Activated CD4-positive, alpha-beta T cell treated with anti-CD3 and anti-CD28 coated beads, Interleukin-2, amount 10 ng/mL, durations not matched to agents 7 days and 5 days (primary cell): ENCODE results near the gene GSDMA. TPM values are rescaled to one million over a fixed set of nuclear protein-coding genes. Genes with fewer than 3 reads are reported as not detected.

Experiments
- CTCF ChIA-PET: fragments of 350-600 bp; sonication (Branson Sonifier 250); formaldehyde crosslinking; loops from one replicate; lab custom pipeline; 2021; ENCODE audit warnings: antibody characterized with exemption; lab: Charles Lee
- POLR2A ChIA-PET: fragments of 350-600 bp; sonication (Branson Sonifier 250); formaldehyde crosslinking; loops from one replicate; lab custom pipeline; 2021; ENCODE audit warnings: antibody characterized with exemption; lab: Charles Lee
- DNase-seq: peaks from one replicate; pipeline ENCODE4 v3.0.0-alpha.2; 2020
- H3K27ac Mint-ChIP-seq: one replicate; pipeline ENCODE4 v1.8.0; 2021; ENCODE audit warnings: mild to moderate bottlenecking, moderate library complexity, mixed read lengths
- H3K27me3 Mint-ChIP-seq: one replicate; pipeline ENCODE4 v1.8.0; 2021; ENCODE audit warnings: mixed read lengths
- H3K36me3 Mint-ChIP-seq: one replicate; pipeline ENCODE4 v1.8.0; 2021; ENCODE audit warnings: low read depth, mixed read lengths
- H3K4me1 Mint-ChIP-seq: one replicate; pipeline ENCODE4 v1.8.0; 2021; ENCODE audit warnings: mixed read lengths
- H3K4me3 Mint-ChIP-seq: one replicate; pipeline ENCODE4 v1.8.0; 2021; ENCODE audit warnings: mild to moderate bottlenecking, moderate library complexity, mixed read lengths
- H3K9me3 Mint-ChIP-seq: one replicate; pipeline ENCODE4 v1.8.0; 2021; ENCODE audit warnings: mixed read lengths
- total RNA-seq, 2 experiments: library from RNA; stranded (reverse); gene quantifications; one replicate each; pipeline ENCODE4 v1.2.3, GENCODE V29; 2021

The GSDMA gene
- total RNA-seq, 2 experiments from 2014 or later: 0.89 to 1.5 TPM

GRCh38 chr17:39972271-39972670 lies 9.5 kb downstream of the GSDMA start:
- DNase-seq: no peak
- ChIA-PET CTCF (interaction anchor here (1.1 to 1.6 kb wide), 2 partner anchors 14 to 350 kb away, joined by 3 to 4 read pairs; no protein-coding TSS in a partner anchor), POLR2A (no interaction called here)
- no peak overlapping the region for H3K27ac Mint-ChIP-seq
- no peaks in the 10 kb centered on the region for H3K4me1 Mint-ChIP-seq
- no peaks in the 10 kb centered on the region for H3K36me3 Mint-ChIP-seq
- H3K4me3 Mint-ChIP-seq: no peak overlapping the region
- no peaks in the 10 kb centered on the region for H3K9me3 Mint-ChIP-seq
- H3K27me3 Mint-ChIP-seq: peaks cover 34% of the 10 kb centered on the region

GRCh38 chr17:39973496-39973895 lies 10.7 kb downstream of the GSDMA start:
- POLR2A ChIA-PET: no interaction called here
- Mint-ChIP-seq H3K27me3 (peaks cover 36% of the 10 kb centered on the region), H3K9me3 (no peaks in the 10 kb centered on the region), H3K36me3 (no peaks in the 10 kb centered on the region), H3K4me3 (no peak overlapping the region), H3K27ac (no peak overlapping the region), H3K4me1 (no peaks in the 10 kb centered on the region)
- CTCF ChIA-PET: interaction anchor here (0.7 to 1.6 kb wide), 2 partner anchors 15 to 305 kb away, joined by 3 to 4 read pairs; partner anchors contain the start of gene PNMT
- DNase-seq: no peak

GRCh38 chr17:39974433-39974832 lies 11.6 kb downstream of the GSDMA start:
- no peak overlapping the region for H3K4me3 Mint-ChIP-seq
- peaks cover 4% of the 10 kb centered on the region for H3K4me1 Mint-ChIP-seq
- H3K27ac Mint-ChIP-seq: no peak overlapping the region
- POLR2A ChIA-PET: no interaction called here
- peaks cover 35% of the 10 kb centered on the region for H3K27me3 Mint-ChIP-seq
- DNase-seq: no peak
- no peaks in the 10 kb centered on the region for H3K36me3 Mint-ChIP-seq
- CTCF ChIA-PET: interaction anchor here (0.6 kb wide), 1 partner anchor 98 kb away, joined by 3 read pairs; no protein-coding TSS in a partner anchor
- H3K9me3 Mint-ChIP-seq: no peaks in the 10 kb centered on the region

GRCh38 chr17:39975801-39976200 lies 13.0 kb downstream of the GSDMA start:
- Mint-ChIP-seq H3K27ac (no peak overlapping the region), H3K4me1 (peaks cover 13% of the 10 kb centered on the region), H3K27me3 (peaks cover 26% of the 10 kb centered on the region), H3K9me3 (no peaks in the 10 kb centered on the region), H3K4me3 (no peak overlapping the region), H3K36me3 (no peaks in the 10 kb centered on the region)
- ChIA-PET CTCF (interaction anchor here (0.6 to 0.9 kb wide), 3 partner anchors 127 to 223 kb away, joined by 3 read pairs; no protein-coding TSS in a partner anchor), POLR2A (no interaction called here)
- DNase-seq: no peak

GRCh38 chr17:39979016-39979670 lies 16.3 kb downstream of the GSDMA start:
- peaks cover 33% of the 10 kb centered on the region for H3K4me1 Mint-ChIP-seq
- no peak overlapping the region for H3K4me3 Mint-ChIP-seq
- DNase-seq: no peak
- no peak overlapping the region for H3K27ac Mint-ChIP-seq
- ChIA-PET CTCF (interaction anchor here (0.6 to 3.9 kb wide), 10 partner anchors 10 to 383 kb away, joined by 3 to 35 read pairs (median 8); partner anchors contain the start of genes GSDMA and NR1D1), POLR2A (no interaction called here)
- H3K9me3 Mint-ChIP-seq: no peaks in the 10 kb centered on the region
- peaks cover 8% of the 10 kb centered on the region for H3K36me3 Mint-ChIP-seq
- peaks cover 13% of the 10 kb centered on the region for H3K27me3 Mint-ChIP-seq

- POLR2A ChIA-PET: interaction anchor here (0.6 to 1.0 kb wide), 3 partner anchors 89 to 1175 kb away, joined by 3 to 6 read pairs (median 4); no protein-coding TSS in a partner anchor
- Mint-ChIP-seq H3K4me3 (peak overlapping the region; percentile 94), H3K4me1 (peaks cover 37% of the 10 kb centered on the region), H3K27ac (peak overlapping the region; percentile 91), H3K36me3 (peaks cover 13% of the 10 kb centered on the region), H3K9me3 (no peaks in the 10 kb centered on the region), H3K27me3 (peaks cover 13% of the 10 kb centered on the region)
- CTCF ChIA-PET: interaction anchor here (0.6 to 3.9 kb wide), 20 partner anchors 10 to 382 kb away, joined by 3 to 35 read pairs (median 5); partner anchors contain the start of genes CDC6, GSDMA, MED24 and NR1D1
- peak; percentile 13 for DNase-seq
Observed at GRCh38 chr17:39979893-39980350, 17.1 kb downstream of the GSDMA start.

GRCh38 chr17:39980351-39981206 lies 17.8 kb downstream of the GSDMA start, which contains the start of gene PSMD3:
Gene PSMD3 (plus strand): TSS chr17:39980807. CDS start chr17:39980971, 164 bp downstream.
- POLR2A ChIA-PET: interaction anchor here (0.6 to 1.0 kb wide), 6 partner anchors 19 to 1175 kb away, joined by 3 to 6 read pairs (median 4); no protein-coding TSS in a partner anchor
- Mint-ChIP-seq H3K27ac (peak within 1 kb of the TSS; percentile 91), H3K36me3 (peaks cover 20% of the 10 kb centered on the region), H3K4me1 (peaks cover 37% of the 10 kb centered on the region), H3K27me3 (peaks cover 10% of the 10 kb centered on the region), H3K9me3 (no peaks in the 10 kb centered on the region), H3K4me3 (peak within 1 kb of the TSS; percentile 94)
- CTCF ChIA-PET: interaction anchor here (0.6 to 3.9 kb wide), 27 partner anchors 11 to 358 kb away, joined by 3 to 35 read pairs (median 4); partner anchors contain the start of genes CDC6, GSDMA, MED24 and MIEN1
- peak; percentile 99 for DNase-seq

GRCh38 chr17:39981207-39981741 lies 18.5 kb downstream of the GSDMA start:
- Mint-ChIP-seq H3K4me3 (peak overlapping the region; percentile 94), H3K36me3 (peaks cover 23% of the 10 kb centered on the region), H3K9me3 (no peaks in the 10 kb centered on the region), H3K4me1 (peaks cover 37% of the 10 kb centered on the region), H3K27ac (peak overlapping the region; percentile 91), H3K27me3 (peaks cover 8% of the 10 kb centered on the region)
- ChIA-PET CTCF (interaction anchor here (0.6 to 3.9 kb wide), 24 partner anchors 11 to 360 kb away, joined by 3 to 35 read pairs (median 4); partner anchors contain the start of genes CDC6, GSDMA, MED24 and MIEN1), POLR2A (interaction anchor here (0.8 to 1.0 kb wide), 2 partner anchors 55 to 88 kb away, joined by 3 to 6 read pairs; no protein-coding TSS in a partner anchor)
- no peak for DNase-seq

GRCh38 chr17:39981766-39982375 lies 19.1 kb downstream of the GSDMA start:
- Mint-ChIP-seq H3K9me3 (no peaks in the 10 kb centered on the region), H3K4me3 (peak overlapping the region; percentile 94), H3K27me3 (peaks cover 8% of the 10 kb centered on the region), H3K36me3 (peaks cover 28% of the 10 kb centered on the region), H3K27ac (peak overlapping the region; percentile 91), H3K4me1 (peaks cover 37% of the 10 kb centered on the region)
- ChIA-PET CTCF (interaction anchor here (1.0 to 3.9 kb wide), 4 partner anchors 12 to 360 kb away, joined by 3 to 35 read pairs (median 28); partner anchors contain the start of gene GSDMA), POLR2A (no interaction called here)
- DNase-seq: no peak

- CTCF ChIA-PET: no interaction called here
- POLR2A ChIA-PET: no interaction called here
- no peak for DNase-seq
- Mint-ChIP-seq H3K4me1 (peaks cover 8% of the 10 kb centered on the region), H3K9me3 (no peaks in the 10 kb centered on the region), H3K27me3 (no peaks in the 10 kb centered on the region), H3K36me3 (peaks cover 76% of the 10 kb centered on the region), H3K4me3 (no peak overlapping the region), H3K27ac (no peak overlapping the region)
Observed at GRCh38 chr17:39988206-39988810, 25.5 kb downstream of the GSDMA start.

- no peak overlapping the region for H3K4me3 Mint-ChIP-seq
- H3K4me1 Mint-ChIP-seq: no peaks in the 10 kb centered on the region
- CTCF ChIA-PET: interaction anchor here (0.6 to 1.1 kb wide), 2 partner anchors 14 to 265 kb away, joined by 3 to 4 read pairs; partner anchors contain the start of gene PSMD3
- H3K9me3 Mint-ChIP-seq: no peaks in the 10 kb centered on the region
- H3K27me3 Mint-ChIP-seq: no peaks in the 10 kb centered on the region
- peaks cover 63% of the 10 kb centered on the region for H3K36me3 Mint-ChIP-seq
- POLR2A ChIA-PET: no interaction called here
- DNase-seq: no peak
- H3K27ac Mint-ChIP-seq: no peak overlapping the region
Observed at GRCh38 chr17:39994448-39994847, 31.6 kb downstream of the GSDMA start.
